DMS153 treated with DMSO at 0.1 percent for 48 hours (cell line): ENCODE results near the gene LRRC74B.
"Not testable (repeated sequence)": the region's sequence is repeated elsewhere in the genome, so short reads cannot be mapped to it uniquely, and the experiment has no call there.

ENCODE experiments used
- DNase-seq: peaks from one replicate; lab custom pipeline; 2025; ENCODE audit not compliant: unreplicated experiment; lab: John Stamatoyannopoulos, UW

The LRRC74B gene

GRCh38 chr22:21054046-21054713 lies 8.4 kb downstream of the LRRC74B start:
- no peak for DNase-seq

DNA sequence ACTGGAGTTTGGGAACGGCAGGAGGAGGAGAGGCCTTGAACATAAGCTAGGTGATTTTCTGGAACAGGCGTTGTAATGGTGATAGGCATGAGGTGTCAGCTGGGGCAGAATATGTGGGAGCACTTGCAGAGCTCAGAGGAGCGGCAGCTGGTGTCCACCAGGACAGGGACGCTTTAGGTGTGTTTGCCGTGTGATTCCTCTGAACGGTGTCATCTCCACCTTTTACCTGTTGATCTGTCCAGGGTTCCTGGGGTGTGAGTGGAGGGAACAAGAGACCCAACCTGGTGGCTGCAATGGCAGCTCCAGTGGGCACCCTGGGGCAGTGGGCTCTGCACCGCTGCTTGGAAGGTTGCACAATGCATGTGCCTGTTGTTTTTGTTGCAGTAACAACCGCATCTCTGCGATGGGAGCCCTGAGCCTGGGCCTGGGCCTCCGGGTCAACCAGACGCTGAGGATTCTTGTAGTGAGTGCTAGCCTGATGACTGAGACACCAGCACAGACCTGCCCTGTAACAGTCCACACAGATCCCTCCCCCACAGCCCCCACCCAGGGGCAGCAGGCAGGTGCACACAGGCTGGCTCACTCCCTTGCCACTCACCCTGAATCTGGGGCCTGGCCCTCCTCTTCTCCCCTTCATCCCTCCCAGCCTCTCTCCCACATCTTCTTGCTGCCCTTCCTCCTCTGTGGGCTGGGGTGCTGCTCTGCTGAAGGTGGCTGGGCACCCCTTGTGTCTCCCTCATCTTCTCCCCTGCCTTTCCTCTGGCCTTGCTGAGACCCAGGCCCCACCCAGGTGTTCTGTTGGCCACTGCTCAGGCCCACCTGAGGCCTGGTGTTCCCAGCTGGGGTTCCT lies 9.2 kb downstream of the LRRC74B start:
- no peak for DNase-seq

- DNase-seq, result no peak
Measured at GRCh38 chr22:21055564-21055834, 9.8 kb downstream of the LRRC74B start.

GRCh38 chr22:21055880-21056319 lies 10.2 kb downstream of the LRRC74B start:
- DNase-seq, result no peak

DNA sequence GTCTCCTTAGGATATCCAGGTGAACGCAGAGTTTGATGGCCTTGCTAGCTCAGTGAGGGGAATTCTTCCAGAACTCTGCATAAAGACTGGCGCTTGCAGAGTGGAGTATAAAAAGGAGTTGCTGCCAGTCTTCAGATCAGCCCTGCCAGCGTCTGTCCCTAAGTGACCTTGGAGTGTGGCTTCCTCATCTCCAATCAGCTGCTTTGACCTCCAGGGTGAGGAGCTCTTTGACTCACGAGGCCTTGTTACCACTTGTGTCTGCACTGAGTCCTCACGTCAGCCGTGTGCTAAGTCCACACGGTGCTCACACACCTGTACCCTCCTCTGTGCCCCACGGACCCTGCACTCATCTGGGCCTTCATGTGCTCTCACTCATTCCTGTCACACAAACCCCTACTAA lies 14.6 kb downstream of the LRRC74B start:
- not testable (repeated sequence) for DNase-seq

- not testable (repeated sequence) for DNase-seq
Measured at GRCh38 chr22:21061660-21062321, 16.0 kb downstream of the LRRC74B start.

- DNase-seq, result not testable (repeated sequence)
Measured at GRCh38 chr22:21064425-21064824, 18.7 kb downstream of the LRRC74B start.

DNA sequence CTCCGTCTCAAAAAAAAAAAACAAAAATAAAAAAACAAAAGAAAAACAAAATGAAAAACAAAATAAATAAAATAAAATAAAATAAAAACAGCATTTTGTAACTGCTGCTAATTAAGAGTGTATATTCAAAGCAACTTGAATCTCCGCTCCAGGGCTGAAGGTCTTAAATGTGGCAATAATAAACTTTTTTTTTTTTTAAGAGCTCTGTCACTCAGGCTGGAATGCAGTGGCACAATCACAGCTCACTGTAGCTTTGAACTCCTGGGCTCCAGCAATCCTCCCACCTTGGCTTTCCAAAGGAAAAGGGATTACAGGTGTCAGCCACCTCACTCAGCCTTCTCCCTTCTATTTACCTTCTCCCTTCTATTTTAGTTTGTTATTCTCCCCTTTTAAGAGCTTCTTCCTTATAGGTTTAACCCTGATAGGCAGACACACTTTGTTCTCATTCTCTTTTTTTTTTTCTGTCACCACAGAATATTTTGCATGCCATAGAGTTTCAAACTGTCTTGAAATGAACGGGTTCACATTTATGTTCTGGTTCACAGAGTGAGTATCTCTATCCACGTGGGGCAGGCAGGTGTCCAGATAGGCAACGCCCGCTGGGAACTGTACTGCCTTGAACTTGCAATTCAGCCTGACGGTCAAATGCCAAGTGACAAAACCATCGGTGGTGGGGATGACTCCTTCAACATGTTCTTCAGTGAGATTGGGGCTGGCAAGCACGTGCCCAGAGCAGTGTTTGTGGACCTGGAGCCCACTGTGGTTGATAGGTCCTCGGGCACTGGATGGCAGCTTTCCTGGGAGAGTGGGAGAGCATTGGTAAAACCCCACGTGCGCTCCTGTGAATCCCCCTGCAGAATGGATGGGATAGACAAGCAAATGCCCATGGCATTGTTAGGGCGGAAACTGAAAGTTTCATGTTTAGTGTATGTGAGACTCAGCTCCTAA lies 19.4 kb downstream of the LRRC74B start:
- DNase-seq, result no peak

DNA sequence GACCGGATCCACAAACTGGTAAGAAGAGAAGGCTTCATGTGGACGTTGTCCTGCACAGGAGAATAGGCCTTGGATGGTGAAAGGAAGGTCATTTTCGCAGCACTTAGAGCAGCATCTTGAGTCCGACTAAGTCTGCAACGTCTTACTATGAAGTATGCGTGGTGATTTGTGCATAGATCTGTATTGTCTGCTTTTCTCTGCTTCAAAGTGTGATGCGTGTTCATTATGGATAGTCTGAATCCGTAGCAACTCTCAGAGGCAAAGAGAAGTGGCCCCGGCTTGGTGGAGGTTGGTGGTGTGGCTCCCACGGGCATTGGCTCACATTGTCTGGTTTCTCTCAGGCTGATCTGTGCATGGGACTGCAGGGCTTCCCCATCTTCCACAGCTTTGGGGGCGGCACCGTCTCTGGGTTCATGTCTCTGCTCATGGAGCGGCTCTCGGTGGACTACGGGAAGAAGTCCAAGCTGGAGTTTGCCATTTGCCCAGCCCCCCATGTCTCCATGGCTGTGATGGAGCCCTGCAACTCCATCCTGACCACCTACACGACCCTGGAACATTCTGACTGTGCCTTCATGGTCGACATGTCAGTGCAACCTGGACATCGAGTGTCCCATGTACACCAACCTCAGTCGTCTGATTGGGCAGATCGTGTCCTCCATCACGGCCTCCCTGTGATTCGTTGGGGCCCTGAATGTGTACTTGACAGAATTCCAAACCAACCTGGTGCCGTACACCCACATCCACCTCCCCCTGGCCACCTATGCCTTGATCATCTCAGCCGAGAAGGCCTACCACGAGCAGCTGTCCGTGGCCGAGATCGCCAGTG lies 21.5 kb downstream of the LRRC74B start:
- DNase-seq, result no peak

GRCh38 chr22:21067901-21068680 lies 22.3 kb downstream of the LRRC74B start:
- DNase-seq, result no peak

DNA sequence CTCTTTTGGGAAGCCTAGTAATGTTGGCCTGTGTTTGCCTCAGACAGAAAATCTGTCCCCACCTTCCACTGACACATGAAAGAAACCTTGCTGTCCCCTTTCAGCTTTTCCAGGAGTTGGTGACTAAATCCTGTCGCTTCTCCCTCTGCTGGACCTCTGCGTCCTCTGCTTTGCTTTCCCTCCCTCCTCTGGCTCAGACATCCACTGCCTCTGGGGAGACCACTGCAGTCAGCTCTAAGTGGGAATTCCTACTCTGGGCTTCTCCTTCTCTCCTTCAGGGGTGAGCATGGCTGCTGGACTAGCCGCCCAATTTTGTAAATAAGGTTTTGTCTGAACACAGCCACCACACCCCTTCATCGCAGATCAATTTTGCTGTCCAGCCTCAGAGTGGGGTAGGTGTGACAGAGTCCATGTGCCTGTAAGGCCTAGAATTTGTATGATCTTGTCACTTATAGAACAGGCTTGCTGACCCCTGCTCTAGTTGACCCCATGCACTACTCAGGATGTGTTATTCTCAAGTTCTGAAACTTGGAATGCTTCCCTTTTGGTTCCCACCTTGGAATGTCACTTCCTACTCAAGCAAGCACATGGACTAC lies 23.0 kb downstream of the LRRC74B start:
- DNase-seq, result no peak

GRCh38 chr22:21069375-21069774 lies 23.6 kb downstream of the LRRC74B start:
- no peak for DNase-seq

- no peak for DNase-seq
Measured at GRCh38 chr22:21070690-21071615, 25.2 kb downstream of the LRRC74B start.

GRCh38 chr22:21071796-21072195 lies 26.1 kb downstream of the LRRC74B start:
- DNase-seq, result not testable (repeated sequence)

- no peak for DNase-seq
Measured at GRCh38 chr22:21073023-21073422, 27.3 kb downstream of the LRRC74B start.

- DNase-seq, result no peak
Measured at GRCh38 chr22:21073482-21073881, 27.7 kb downstream of the LRRC74B start.

- DNase-seq, result no peak
Measured at GRCh38 chr22:21074102-21074715, 28.5 kb downstream of the LRRC74B start.
